Glomerular endothelial cell (primary cell): ENCODE measurements around the gene DMRTC2. TPM values are rescaled to one million over a fixed set of nuclear protein-coding genes. Genes with fewer than 3 reads are reported as not detected.

Experiments
- DNase-seq: peaks from one replicate; pipeline ENCODE4 v3.0.0-alpha.2; 2011; ENCODE audit warnings: low read depth, low spot score; ENCODE audit errors: extremely low read depth
- total RNA-seq: library from RNA; depleted of rRNA; stranded (reverse); fragments of >200 nt; gene quantifications from 2 replicates; pipeline ENCODE4 v1.2.3, GENCODE V29; 2015

DMRTC2 gene
- total RNA-seq, result not detected in 2 replicates

- no peak for DNase-seq
These were observed at the start of gene DMRTC2 for GRCh38 chr19:41845001-41845050. DMRTC2 (plus strand) TSS chr19:41845042; CDS start chr19:41847429, 2,387 bp downstream.

- DNase-seq, result no peak
These were observed 48.5 kb upstream of the DMRTC2 start, which contains the start of gene CEACAM3 for GRCh38 chr19:41796362-41796761. CEACAM3 (plus strand) TSS chr19:41796587; CDS start chr19:41796678, 91 bp downstream.

- no peak for DNase-seq
These were observed 47.9 kb upstream of the DMRTC2 start for GRCh38 chr19:41796901-41797300.

GRCh38 chr19:41799444-41800000 is 45.3 kb upstream of the DMRTC2 start:
- DNase-seq, result no peak

- DNase-seq, result no peak
These were observed 43.8 kb upstream of the DMRTC2 start for GRCh38 chr19:41801031-41801430.

GRCh38 chr19:41801792-41802211 is 43.0 kb upstream of the DMRTC2 start:
- DNase-seq, result no peak

- no peak for DNase-seq
These were observed 42.1 kb upstream of the DMRTC2 start for GRCh38 chr19:41802770-41803169.

GRCh38 chr19:41804336-41804735 is 40.5 kb upstream of the DMRTC2 start:
- no peak for DNase-seq

GRCh38 chr19:41807176-41807575 is 37.7 kb upstream of the DMRTC2 start:
- DNase-seq, result no peak

GRCh38 chr19:41808663-41809566 is 35.9 kb upstream of the DMRTC2 start:
- DNase-seq, result no peak

- no peak for DNase-seq
These were observed 34.5 kb upstream of the DMRTC2 start for GRCh38 chr19:41810301-41810700.

GRCh38 chr19:41811036-41811435 is 33.8 kb upstream of the DMRTC2 start:
- DNase-seq, result no peak

GRCh38 chr19:41811981-41812380 is 32.9 kb upstream of the DMRTC2 start:
- no peak for DNase-seq

- no peak for DNase-seq
These were observed 30.9 kb upstream of the DMRTC2 start for GRCh38 chr19:41813911-41814310.

GRCh38 chr19:41815301-41815700 is 29.5 kb upstream of the DMRTC2 start:
- no peak for DNase-seq

GRCh38 chr19:41816761-41817160 is 28.1 kb upstream of the DMRTC2 start:
- no peak for DNase-seq

- DNase-seq, result no peak
These were observed 23.7 kb upstream of the DMRTC2 start for GRCh38 chr19:41821003-41821735.

GRCh38 chr19:41837981-41838708 is 6.7 kb upstream of the DMRTC2 start:
- DNase-seq, result no peak

- DNase-seq, result no peak
These were observed 5.6 kb upstream of the DMRTC2 start for GRCh38 chr19:41839211-41839610.

- no peak for DNase-seq
These were observed 1.5 kb upstream of the DMRTC2 start for GRCh38 chr19:41843371-41843770.

- no peak for DNase-seq
These were observed 241 bp upstream of the DMRTC2 start, which contains the start of gene LYPD4 for GRCh38 chr19:41844601-41845000. LYPD4 (minus strand) TSS chr19:41844683; CDS start chr19:41839285, 5,398 bp downstream.
